GM23248 (cell line): Measurements from ENCODE around the gene ARMC10.

Source experiments
- EZH2 ChIP-seq: fragments of 200-600 bp; sonication (generic); IDR thresholded peaks from 2 replicates; pipeline ENCODE4 v1.6.1; 2018; ENCODE audit warnings: antibody characterized with exemption, mild to moderate bottlenecking; ENCODE audit not compliant: insufficient read depth, poor library complexity, severe bottlenecking
- EZH2phosphoT487 ChIP-seq: fragments of 200-600 bp; sonication (generic); IDR thresholded peaks from 2 replicates; pipeline ENCODE4 v1.6.1; 2018; ENCODE audit warnings: antibody characterized with exemption, moderate library complexity, mild to moderate bottlenecking, low read depth; ENCODE audit not compliant: insufficient read depth

GRCh38 chr7:103076764-103077163 is 1.8 kb downstream of the ARMC10 start:
- TF ChIP-seq EZH2: no peak
- TF ChIP-seq EZH2phosphoT487: no peak
